IMR-90 (cell line): Measurements from ENCODE around the gene MAGI1. TPM values are rescaled to one million over a fixed set of nuclear protein-coding genes. Genes with fewer than 3 reads are reported as not detected.

Experiments
- ATAC-seq: fragments of 200-7000 bp; cut with Tn5 transposase; 2 replicates; pipeline ENCODE4 v1.9.1; 2020; ENCODE audit warnings: low read depth, mild to moderate bottlenecking, moderate library complexity
- BruUV-seq: library from RNA; stranded (reverse); fragments of 400-500 nt; replicated peaks from 2 replicates; lab custom pipeline; 2021; lab: Mats Ljungman, UMichigan
- CTCF ChIA-PET: fragments of 300-600 bp; formaldehyde crosslinking; extraction: SDS; loops from one replicate; lab custom pipeline; 2021; ENCODE audit warnings: antibody characterized with exemption; lab: Yijun Ruan, JAX
- POLR2A ChIA-PET: fragments of 300-600 bp; sonication (Branson Sonifier 250); formaldehyde crosslinking; loops from one replicate; lab custom pipeline; 2022; ENCODE audit warnings: antibody characterized with exemption; ENCODE audit not compliant: unreplicated experiment; lab: Charles Lee
- DNase-seq: peaks from one replicate; pipeline ENCODE4 v3.0.0; 2013
- H2AFZ ChIP-seq: replicated peaks from 2 replicates; pipeline ENCODE3; 2013; ENCODE audit warnings: low read length, mild to moderate bottlenecking; ENCODE audit not compliant: poor library complexity
- H2AK5ac ChIP-seq: 2 replicates; pipeline ENCODE4 v1.6.1; 2013; ENCODE audit warnings: low read depth, low read length, inconsistent platforms
- H2AK9ac ChIP-seq: replicated peaks from 2 replicates; pipeline ENCODE3; 2013; ENCODE audit warnings: mild to moderate bottlenecking, low read depth, low read length, moderate library complexity; ENCODE audit not compliant: poor library complexity
- H2BK120ac ChIP-seq: 2 replicates; pipeline ENCODE4 v1.6.1; 2013; ENCODE audit warnings: low read depth, low read length, inconsistent platforms
- H2BK15ac ChIP-seq: 3 replicates; pipeline ENCODE4 v1.6.1; 2013; ENCODE audit warnings: low read depth, low read length, inconsistent platforms
- H2BK20ac ChIP-seq: 2 replicates; pipeline ENCODE4 v1.6.1; 2013; ENCODE audit warnings: low read depth, mild to moderate bottlenecking, inconsistent platforms, low read length, moderate library complexity
- H2BK5ac ChIP-seq: 2 replicates; pipeline ENCODE4 v1.6.1; 2013; ENCODE audit warnings: mild to moderate bottlenecking, low read depth, low read length, inconsistent platforms; ENCODE audit not compliant: poor library complexity, severe bottlenecking
- H3K14ac ChIP-seq: replicated peaks from 2 replicates; pipeline ENCODE4 v1.6.1; 2013; ENCODE audit warnings: low read depth, low read length, inconsistent platforms
- H3K18ac ChIP-seq: 2 replicates; pipeline ENCODE4 v1.6.1; 2013; ENCODE audit warnings: low read depth, low read length, control low read depth
- H3K23ac ChIP-seq: 2 replicates; pipeline ENCODE4 v1.6.1; 2013; ENCODE audit warnings: low read depth, low read length, inconsistent platforms
- H3K27ac ChIP-seq: 2 replicates; pipeline ENCODE4 v1.5.1; 2013; ENCODE audit warnings: mild to moderate bottlenecking, control low read depth, low read length; ENCODE audit not compliant: insufficient read depth
- H3K27me3 ChIP-seq: 2 replicates; pipeline ENCODE4 v1.6.1; 2013; ENCODE audit warnings: low read length; ENCODE audit not compliant: control insufficient read depth, insufficient read depth
- H3K36me3 ChIP-seq: 2 replicates; pipeline ENCODE4 v1.6.1; 2013; ENCODE audit warnings: low read length, mixed read lengths; ENCODE audit not compliant: control insufficient read depth, insufficient read depth
- H3K4ac ChIP-seq: 2 replicates; pipeline ENCODE4 v1.6.1; 2013; ENCODE audit warnings: low read depth, low read length, inconsistent platforms
- H3K4me1 ChIP-seq: 2 replicates; pipeline ENCODE4 v1.6.1; 2013; ENCODE audit warnings: low read length, mixed read lengths; ENCODE audit not compliant: control insufficient read depth, insufficient read depth
- H3K4me2 ChIP-seq: 2 replicates; pipeline ENCODE4 v1.6.1; 2013; ENCODE audit warnings: low read depth, mild to moderate bottlenecking, control low read depth, low read length, moderate library complexity
- H3K4me3 ChIP-seq: 2 replicates; pipeline ENCODE4 v1.5.1; 2013; ENCODE audit warnings: low read depth, mild to moderate bottlenecking, control low read depth, low read length, moderate library complexity; ENCODE audit not compliant: insufficient read depth
- H3K56ac ChIP-seq: 2 replicates; pipeline ENCODE4 v1.6.1; 2013; ENCODE audit warnings: low read length, inconsistent platforms; ENCODE audit not compliant: insufficient read depth; ENCODE audit errors: extremely low read depth
- H3K79me1 ChIP-seq, 2 experiments: 2 replicates each; pipeline ENCODE4 v1.6.1; 2013; ENCODE audit warnings: low read length in 2 of 2, inconsistent platforms in 1 of 2, low read depth in 1 of 2
- H3K9ac ChIP-seq: 2 replicates; pipeline ENCODE4 v1.6.1; 2013; ENCODE audit warnings: low read depth, low read length, control low read depth
- H3K9me1 ChIP-seq: 2 replicates; pipeline ENCODE4 v1.6.1; 2013; ENCODE audit warnings: low read length, inconsistent platforms; ENCODE audit not compliant: insufficient read depth
- H3K9me3 ChIP-seq: 2 replicates; pipeline ENCODE4 v1.6.1; 2013; ENCODE audit warnings: low read length; ENCODE audit not compliant: control insufficient read depth, insufficient read depth
- H4K20me1 ChIP-seq: 2 replicates; pipeline ENCODE4 v1.6.1; 2013; ENCODE audit warnings: low read length, inconsistent platforms; ENCODE audit not compliant: insufficient read depth
- H4K5ac ChIP-seq: 2 replicates; pipeline ENCODE4 v1.6.1; 2013; ENCODE audit warnings: mild to moderate bottlenecking, low read depth, low read length, control low read depth
- H4K8ac ChIP-seq, 2 experiments: 2 replicates each; pipeline ENCODE4 v1.6.1; 2013; ENCODE audit warnings: low read depth in 2 of 2, low read length in 2 of 2, control low read depth in 1 of 2, inconsistent platforms in 1 of 2
- H4K91ac ChIP-seq: 2 replicates; pipeline ENCODE4 v1.6.1; 2013; ENCODE audit warnings: low read depth, low read length, inconsistent platforms; ENCODE audit not compliant: insufficient read depth
- BHLHE40 ChIP-seq: fragments of 150-350 bp; IDR thresholded peaks from 2 replicates; pipeline ENCODE4 v1.6.1; 2016; ENCODE audit warnings: mild to moderate bottlenecking, low read depth, low read length
- FOS ChIP-seq: fragments of 150-350 bp; IDR thresholded peaks from 2 replicates; pipeline ENCODE4 v1.6.1; 2016; ENCODE audit warnings: low read depth, low read length
- MXI1 ChIP-seq: IDR thresholded peaks from 2 replicates; pipeline ENCODE4 v1.6.1; 2012; ENCODE audit warnings: low read depth, mild to moderate bottlenecking, low read length, moderate library complexity, borderline replicate concordance
- POLR2A ChIP-seq: IDR thresholded peaks from 2 replicates; pipeline ENCODE4 v1.6.1; 2012; ENCODE audit warnings: mild to moderate bottlenecking, low read depth, low read length
- RAD21 ChIP-seq: IDR thresholded peaks from 2 replicates; pipeline ENCODE4 v1.6.1; 2012; ENCODE audit warnings: low read length, improper control_type of control experiment
- WGBS, 2 experiments: methylation state at CpG; one replicate each; pipeline versions ENCODE4 v1.1.5 to v1.1.7; 2013; ENCODE audit warnings: missing lambda C conversion rate in 2 of 2; ENCODE audit not compliant: insufficient read length in 1 of 2; ENCODE audit errors: extremely low coverage in 2 of 2; 5-methylcytosine and 5-hydroxymethylcytosine counted together
- dilution Hi-C: fragments of 300-500 bp; cut with HindIII; formaldehyde crosslinking; loops from one replicate; pipeline ENCODE4 v1.14.3; 2018; ENCODE audit warnings: low sequenced_read_pairs; ENCODE audit not compliant: unreplicated experiment
- in situ Hi-C: fragments of 300-500 bp; cut with MboI; formaldehyde crosslinking; loops from 3 replicates; pipeline ENCODE4 v1.14.3; 2019; ENCODE audit warnings: low sequenced_read_pairs, inconsistent platforms, mixed read lengths
- intact Hi-C: fragments of 100-400 bp; cut with micrococcal nuclease; formaldehyde crosslinking; loops from 2 replicates; pipeline ENCODE4 v1.10.0; 2022
- polyA plus RNA-seq, 3 experiments: library from polyadenylated mRNA; depleted of rRNA; stranded (reverse); fragments of >200 nt; gene quantifications; 2 replicates each; pipeline ENCODE4 v1.2.3, GENCODE V29; 2012; ENCODE audit warnings: low replicate concordance in 1 of 3
- total RNA-seq: library from RNA; depleted of rRNA; stranded (reverse); fragments of >200 nt; gene quantifications from 2 replicates; pipeline ENCODE4 v1.2.3, GENCODE V29; 2012

Gene MAGI1
- total and polyA plus RNA-seq, 2 of the 4 experiments (the other 2 are of a cell fraction): 14.5 to 24.2 TPM

DNA sequence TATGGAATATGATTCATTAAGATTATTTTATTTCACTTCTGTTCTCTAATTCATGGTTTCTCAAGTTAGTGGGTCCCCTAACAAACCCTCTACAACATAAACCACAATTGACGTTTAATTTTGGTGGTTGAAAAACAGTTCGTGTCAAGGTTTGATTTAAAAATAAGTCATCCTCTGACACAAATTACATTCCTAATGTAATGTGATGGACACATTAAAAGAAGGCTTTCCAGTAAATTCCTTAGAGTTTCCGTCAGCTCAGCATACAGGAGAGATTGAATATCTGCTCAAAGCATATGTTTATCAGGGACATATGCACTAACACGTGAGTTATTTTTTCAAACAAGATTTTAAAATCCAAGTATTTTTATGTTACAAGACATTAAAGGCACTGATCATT is 724.4 kb downstream of the MAGI1 start:
- Histone ChIP-seq H2AK9ac (no peak overlapping the region), H3K4me1 (no peaks in the 10 kb centered on the region), H3K4me3 (no peak overlapping the region), H3K9ac (no peak overlapping the region), H3K56ac (no peak overlapping the region), H3K27me3 (peaks cover 11% of the 10 kb centered on the region), H3K18ac (no peak overlapping the region), H2AK5ac (no peak overlapping the region), H3K9me3 (0 out of 2 replicates have a peak, but pooled peaks cover 2% of the 10 kb centered on the region), H3K4ac (no peak overlapping the region), H2BK120ac (no peak overlapping the region), H2AFZ (no peak overlapping the region), H3K36me3 (no peaks in the 10 kb centered on the region), H2BK15ac (no peak overlapping the region), H4K5ac (no peak overlapping the region), H4K91ac (no peak overlapping the region), H2BK5ac (no peak overlapping the region), H3K27ac (no peak overlapping the region), H3K14ac (no peak overlapping the region), H3K9me1 (no peaks in the 10 kb centered on the region; the same call in 1 of the 2 replicates), H4K8ac (no peak overlapping the region), H3K4me2 (no peak overlapping the region), H2BK20ac (no peak overlapping the region), H4K20me1 (no peaks in the 10 kb centered on the region), H3K79me1 (no peaks in the 10 kb centered on the region), H3K23ac (no peak overlapping the region)
- ATAC-seq (no peak), DNase-seq (no peak)
- BruUV-seq: no TSS peak
- TF ChIP-seq RAD21 (no peak), FOS (no peak), BHLHE40 (no peak), POLR2A (no peak), MXI1 (no peak)
- in situ Hi-C loops (no loop called here), dilution Hi-C loops (no loop called here), intact Hi-C loops (no loop called here)
- ChIA-PET CTCF (no interaction called here), POLR2A (no interaction called here)
- WGBS, 2 experiments: no CpG with 5 or more reads among the region's 4 CpGs
